Suprapubic skin (tissue), 4 donors: ENCODE data around the gene MMD.

Source experiments
- POLR2A ChIP-seq, 2 donors: fragments of 450-650 bp; IDR thresholded peaks; one replicate each; pipeline ENCODE4 v1.6.1; 2017; ENCODE audit warnings: antibody characterized with exemption in 2 of 2, mild to moderate bottlenecking in 2 of 2, moderate library complexity in 2 of 2
- POLR2AphosphoS5 ChIP-seq, 3 donors: sonication (generic); formaldehyde crosslinking; IDR thresholded peaks; one replicate each; pipeline ENCODE4 v1.6.1; 2017; ENCODE audit warnings: antibody characterized with exemption in 3 of 3
- TF ChIP-seq, protein P1 (sequence below), 2 donors: fragments of 200-600 bp in 1 of 2; fragments of 450-650 bp in 1 of 2; sonication (generic) in 1 of 2; IDR thresholded peaks; one replicate each; pipeline ENCODE4 v1.5.1; 2016 to 2019; ENCODE audit warnings: antibody characterized with exemption in 2 of 2, mild to moderate bottlenecking in 1 of 2, moderate library complexity in 1 of 2

DNA sequence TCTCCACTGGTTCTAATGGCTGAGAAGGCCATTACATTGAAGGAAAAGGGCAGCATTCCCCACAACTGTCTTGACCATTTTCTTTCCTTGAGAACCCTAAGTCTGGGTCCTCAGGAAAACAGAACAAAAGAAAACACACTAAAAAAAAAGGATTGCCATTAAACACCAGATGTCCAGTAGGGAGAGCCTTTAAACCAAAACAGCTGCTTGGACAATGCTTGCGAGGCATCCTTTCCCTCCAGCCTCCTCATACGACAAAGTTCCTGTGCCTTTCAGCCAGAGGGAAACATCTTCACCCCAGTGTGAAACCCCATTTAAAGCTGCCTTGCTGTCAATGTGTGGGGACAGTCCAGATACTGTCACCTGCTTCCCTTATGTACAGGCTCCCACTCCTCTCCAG lies 74.3 kb downstream of the MMD start:
- TF ChIP-seq, protein P1, sequence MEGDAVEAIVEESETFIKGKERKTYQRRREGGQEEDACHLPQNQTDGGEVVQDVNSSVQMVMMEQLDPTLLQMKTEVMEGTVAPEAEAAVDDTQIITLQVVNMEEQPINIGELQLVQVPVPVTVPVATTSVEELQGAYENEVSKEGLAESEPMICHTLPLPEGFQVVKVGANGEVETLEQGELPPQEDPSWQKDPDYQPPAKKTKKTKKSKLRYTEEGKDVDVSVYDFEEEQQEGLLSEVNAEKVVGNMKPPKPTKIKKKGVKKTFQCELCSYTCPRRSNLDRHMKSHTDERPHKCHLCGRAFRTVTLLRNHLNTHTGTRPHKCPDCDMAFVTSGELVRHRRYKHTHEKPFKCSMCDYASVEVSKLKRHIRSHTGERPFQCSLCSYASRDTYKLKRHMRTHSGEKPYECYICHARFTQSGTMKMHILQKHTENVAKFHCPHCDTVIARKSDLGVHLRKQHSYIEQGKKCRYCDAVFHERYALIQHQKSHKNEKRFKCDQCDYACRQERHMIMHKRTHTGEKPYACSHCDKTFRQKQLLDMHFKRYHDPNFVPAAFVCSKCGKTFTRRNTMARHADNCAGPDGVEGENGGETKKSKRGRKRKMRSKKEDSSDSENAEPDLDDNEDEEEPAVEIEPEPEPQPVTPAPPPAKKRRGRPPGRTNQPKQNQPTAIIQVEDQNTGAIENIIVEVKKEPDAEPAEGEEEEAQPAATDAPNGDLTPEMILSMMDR (IDR thresholded peaks at IDR 0.05): no peak
- TF ChIP-seq POLR2A (IDR thresholded peaks at IDR 0.05) (no peak), POLR2AphosphoS5 (IDR thresholded peaks at IDR 0.05) (no peak)
